WTC11 (cell line): Measurements from ENCODE around the gene ZNF527.

Source experiments
- ESRRA ChIP-seq: sonication (generic); formaldehyde crosslinking; IDR thresholded peaks from 2 replicates; pipeline ENCODE4 v1.8.1; 2022; ENCODE audit warnings: mild to moderate bottlenecking, missing genetic modification reagents, borderline replicate concordance
- KAT7 ChIP-seq: sonication (generic); formaldehyde crosslinking; IDR thresholded peaks from 2 replicates; pipeline ENCODE4 v1.8.1; 2023; ENCODE audit warnings: missing genetic modification reagents, mild to moderate bottlenecking, borderline replicate concordance
- NR1H2 ChIP-seq: sonication (generic); formaldehyde crosslinking; IDR thresholded peaks from 2 replicates; pipeline ENCODE4 v1.9.0; 2021; ENCODE audit warnings: mild to moderate bottlenecking, moderate library complexity, missing genetic modification reagents
- SP1 ChIP-seq: sonication (generic); formaldehyde crosslinking; conservative IDR thresholded peaks from 2 replicates; pipeline ENCODE4 v1.8.1; 2022; ENCODE audit warnings: missing genetic modification reagents
- TEAD4 ChIP-seq: sonication (generic); formaldehyde crosslinking; IDR thresholded peaks from 2 replicates; pipeline ENCODE4 v1.8.0; 2022; ENCODE audit warnings: mild to moderate bottlenecking, missing genetic modification reagents
- ZNF121 ChIP-seq: sonication (generic); formaldehyde crosslinking; IDR thresholded peaks from 2 replicates; pipeline ENCODE4 v1.8.0; 2023; ENCODE audit warnings: missing genetic modification reagents
- TF ChIP-seq, protein P1 (sequence below): sonication (generic); formaldehyde crosslinking; IDR thresholded peaks from 2 replicates; pipeline ENCODE4 v1.8.0; 2023; ENCODE audit warnings: missing genetic modification reagents
- TF ChIP-seq, protein P2 (sequence below): sonication (generic); formaldehyde crosslinking; IDR thresholded peaks from 2 replicates; pipeline ENCODE4 v1.8.1; 2022; ENCODE audit warnings: low read depth, mild to moderate bottlenecking, moderate library complexity, missing genetic modification reagents, borderline replicate concordance
- TF ChIP-seq, protein P3 (sequence below): fragments of 200-600 bp; IDR thresholded peaks from 2 replicates; pipeline ENCODE4 v1.8.0; 2022; ENCODE audit warnings: antibody characterized with exemption
- TF ChIP-seq, protein P4 (sequence below): sonication (generic); formaldehyde crosslinking; IDR thresholded peaks from 2 replicates; pipeline ENCODE4 v1.8.1; 2023; ENCODE audit warnings: mild to moderate bottlenecking, missing genetic modification reagents
- TF ChIP-seq, protein P5 (sequence below): sonication (generic); formaldehyde crosslinking; IDR thresholded peaks from 2 replicates; pipeline ENCODE4 v1.8.1; 2023; ENCODE audit warnings: mild to moderate bottlenecking, missing genetic modification reagents, moderate library complexity
- TF ChIP-seq, protein P6 (sequence below): sonication (generic); formaldehyde crosslinking; IDR thresholded peaks from 2 replicates; pipeline ENCODE4 v1.8.0; 2022; ENCODE audit warnings: mild to moderate bottlenecking, missing genetic modification reagents

DNA sequence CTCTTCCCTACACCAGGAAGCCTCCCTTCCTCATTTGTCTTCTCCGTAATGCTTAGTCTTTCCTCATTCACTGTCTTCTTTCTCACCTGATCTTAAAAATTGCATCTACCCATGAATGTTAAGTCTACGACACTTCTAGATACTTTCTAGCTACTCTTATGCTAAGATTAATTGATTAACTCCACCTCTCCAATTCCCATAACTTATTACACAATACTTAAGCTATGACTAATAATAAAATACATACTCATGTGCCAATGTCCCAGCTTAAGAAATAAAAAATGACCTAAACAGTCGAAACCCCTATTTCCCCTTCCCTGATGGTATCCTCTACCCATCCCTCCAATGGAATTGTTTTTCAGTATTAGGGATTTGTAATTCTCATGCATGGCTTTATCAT lies 22.8 kb upstream of the ZNF527 start:
- TF ChIP-seq KAT7 (CRISPR knock-in tag) (no peak), SP1 (no peak), NR1H2 (CRISPR knock-in tag) (no peak), ESRRA (CRISPR knock-in tag) (no peak), ZNF121 (no peak), TEAD4 (CRISPR knock-in tag) (no peak)
- TF ChIP-seq, protein P1, sequence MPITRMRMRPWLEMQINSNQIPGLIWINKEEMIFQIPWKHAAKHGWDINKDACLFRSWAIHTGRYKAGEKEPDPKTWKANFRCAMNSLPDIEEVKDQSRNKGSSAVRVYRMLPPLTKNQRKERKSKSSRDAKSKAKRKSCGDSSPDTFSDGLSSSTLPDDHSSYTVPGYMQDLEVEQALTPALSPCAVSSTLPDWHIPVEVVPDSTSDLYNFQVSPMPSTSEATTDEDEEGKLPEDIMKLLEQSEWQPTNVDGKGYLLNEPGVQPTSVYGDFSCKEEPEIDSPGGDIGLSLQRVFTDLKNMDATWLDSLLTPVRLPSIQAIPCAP (CRISPR knock-in tag): no peak
- TF ChIP-seq, protein P2, sequence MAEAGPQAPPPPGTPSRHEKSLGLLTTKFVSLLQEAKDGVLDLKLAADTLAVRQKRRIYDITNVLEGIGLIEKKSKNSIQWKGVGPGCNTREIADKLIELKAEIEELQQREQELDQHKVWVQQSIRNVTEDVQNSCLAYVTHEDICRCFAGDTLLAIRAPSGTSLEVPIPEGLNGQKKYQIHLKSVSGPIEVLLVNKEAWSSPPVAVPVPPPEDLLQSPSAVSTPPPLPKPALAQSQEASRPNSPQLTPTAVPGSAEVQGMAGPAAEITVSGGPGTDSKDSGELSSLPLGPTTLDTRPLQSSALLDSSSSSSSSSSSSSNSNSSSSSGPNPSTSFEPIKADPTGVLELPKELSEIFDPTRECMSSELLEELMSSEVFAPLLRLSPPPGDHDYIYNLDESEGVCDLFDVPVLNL (CRISPR knock-in tag): no peak
- TF ChIP-seq, protein P3, sequence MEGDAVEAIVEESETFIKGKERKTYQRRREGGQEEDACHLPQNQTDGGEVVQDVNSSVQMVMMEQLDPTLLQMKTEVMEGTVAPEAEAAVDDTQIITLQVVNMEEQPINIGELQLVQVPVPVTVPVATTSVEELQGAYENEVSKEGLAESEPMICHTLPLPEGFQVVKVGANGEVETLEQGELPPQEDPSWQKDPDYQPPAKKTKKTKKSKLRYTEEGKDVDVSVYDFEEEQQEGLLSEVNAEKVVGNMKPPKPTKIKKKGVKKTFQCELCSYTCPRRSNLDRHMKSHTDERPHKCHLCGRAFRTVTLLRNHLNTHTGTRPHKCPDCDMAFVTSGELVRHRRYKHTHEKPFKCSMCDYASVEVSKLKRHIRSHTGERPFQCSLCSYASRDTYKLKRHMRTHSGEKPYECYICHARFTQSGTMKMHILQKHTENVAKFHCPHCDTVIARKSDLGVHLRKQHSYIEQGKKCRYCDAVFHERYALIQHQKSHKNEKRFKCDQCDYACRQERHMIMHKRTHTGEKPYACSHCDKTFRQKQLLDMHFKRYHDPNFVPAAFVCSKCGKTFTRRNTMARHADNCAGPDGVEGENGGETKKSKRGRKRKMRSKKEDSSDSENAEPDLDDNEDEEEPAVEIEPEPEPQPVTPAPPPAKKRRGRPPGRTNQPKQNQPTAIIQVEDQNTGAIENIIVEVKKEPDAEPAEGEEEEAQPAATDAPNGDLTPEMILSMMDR: no peak
- TF ChIP-seq, protein P4, sequence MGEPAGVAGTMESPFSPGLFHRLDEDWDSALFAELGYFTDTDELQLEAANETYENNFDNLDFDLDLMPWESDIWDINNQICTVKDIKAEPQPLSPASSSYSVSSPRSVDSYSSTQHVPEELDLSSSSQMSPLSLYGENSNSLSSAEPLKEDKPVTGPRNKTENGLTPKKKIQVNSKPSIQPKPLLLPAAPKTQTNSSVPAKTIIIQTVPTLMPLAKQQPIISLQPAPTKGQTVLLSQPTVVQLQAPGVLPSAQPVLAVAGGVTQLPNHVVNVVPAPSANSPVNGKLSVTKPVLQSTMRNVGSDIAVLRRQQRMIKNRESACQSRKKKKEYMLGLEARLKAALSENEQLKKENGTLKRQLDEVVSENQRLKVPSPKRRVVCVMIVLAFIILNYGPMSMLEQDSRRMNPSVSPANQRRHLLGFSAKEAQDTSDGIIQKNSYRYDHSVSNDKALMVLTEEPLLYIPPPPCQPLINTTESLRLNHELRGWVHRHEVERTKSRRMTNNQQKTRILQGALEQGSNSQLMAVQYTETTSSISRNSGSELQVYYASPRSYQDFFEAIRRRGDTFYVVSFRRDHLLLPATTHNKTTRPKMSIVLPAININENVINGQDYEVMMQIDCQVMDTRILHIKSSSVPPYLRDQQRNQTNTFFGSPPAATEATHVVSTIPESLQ (CRISPR knock-in tag): no peak
- TF ChIP-seq, protein P5, sequence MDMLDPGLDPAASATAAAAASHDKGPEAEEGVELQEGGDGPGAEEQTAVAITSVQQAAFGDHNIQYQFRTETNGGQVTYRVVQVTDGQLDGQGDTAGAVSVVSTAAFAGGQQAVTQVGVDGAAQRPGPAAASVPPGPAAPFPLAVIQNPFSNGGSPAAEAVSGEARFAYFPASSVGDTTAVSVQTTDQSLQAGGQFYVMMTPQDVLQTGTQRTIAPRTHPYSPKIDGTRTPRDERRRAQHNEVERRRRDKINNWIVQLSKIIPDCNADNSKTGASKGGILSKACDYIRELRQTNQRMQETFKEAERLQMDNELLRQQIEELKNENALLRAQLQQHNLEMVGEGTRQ (CRISPR knock-in tag): no peak
- TF ChIP-seq, protein P6, sequence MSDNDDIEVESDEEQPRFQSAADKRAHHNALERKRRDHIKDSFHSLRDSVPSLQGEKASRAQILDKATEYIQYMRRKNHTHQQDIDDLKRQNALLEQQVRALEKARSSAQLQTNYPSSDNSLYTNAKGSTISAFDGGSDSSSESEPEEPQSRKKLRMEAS (CRISPR knock-in tag): no peak
